Measurements from ENCODE around the gene CACFD1. TPM values are rescaled to one million over a fixed set of nuclear protein-coding genes. Genes with fewer than 3 reads are reported as not detected.

Gene CACFD1
- polyA plus RNA-seq (2012; ENCODE audit: insufficient read length, low read depth), result 17.9 TPM

GRCh38 chr9:133459476-133460404 is at the start of gene CACFD1:
Gene CACFD1, plus strand, starts transcription at chr9:133459978. Its CDS starts 89 bp downstream, at chr9:133460067.
- no peak for TF ChIP-seq TAF1 (IDR thresholded peaks at IDR 0.05; ENCODE audit: borderline replicate concordance, insufficient read depth, low read length)
- peak; percentile 76 for TF ChIP-seq POLR2AphosphoS5 (IDR thresholded peaks at IDR 0.05; ENCODE audit: low read depth, low read length)

GRCh38 chr9:133415170-133415569 is 44.6 kb upstream of the CACFD1 start:
- TF ChIP-seq TAF1 (IDR thresholded peaks at IDR 0.05; ENCODE audit: borderline replicate concordance, insufficient read depth, low read length) (no peak), POLR2AphosphoS5 (IDR thresholded peaks at IDR 0.05; ENCODE audit: low read depth, low read length) (no peak)

GRCh38 chr9:133417541-133418461 is 42.0 kb upstream of the CACFD1 start, which contains the start of gene REXO4:
Gene REXO4, minus strand, starts transcription at chr9:133418010. Its CDS starts 166 bp downstream, at chr9:133417844.
- TF ChIP-seq TAF1 (IDR thresholded peaks at IDR 0.05; ENCODE audit: borderline replicate concordance, insufficient read depth, low read length) (peak; percentile 88; the same call in 1 of the 2 replicates), POLR2AphosphoS5 (IDR thresholded peaks at IDR 0.05; ENCODE audit: low read depth, low read length) (peak; percentile 51), SIN3A (IDR thresholded peaks at IDR 0.05; ENCODE audit: borderline replicate concordance, insufficient read depth, low read length) (peak; percentile 78; the same call in 1 of the 2 replicates), FOXP2 (optimal IDR thresholded peaks at IDR 0.05; ENCODE audit: borderline replicate concordance, extremely low read depth, extremely low read length, insufficient read depth) (peak; percentile 87)
- TF ChIP-seq, protein P1, sequence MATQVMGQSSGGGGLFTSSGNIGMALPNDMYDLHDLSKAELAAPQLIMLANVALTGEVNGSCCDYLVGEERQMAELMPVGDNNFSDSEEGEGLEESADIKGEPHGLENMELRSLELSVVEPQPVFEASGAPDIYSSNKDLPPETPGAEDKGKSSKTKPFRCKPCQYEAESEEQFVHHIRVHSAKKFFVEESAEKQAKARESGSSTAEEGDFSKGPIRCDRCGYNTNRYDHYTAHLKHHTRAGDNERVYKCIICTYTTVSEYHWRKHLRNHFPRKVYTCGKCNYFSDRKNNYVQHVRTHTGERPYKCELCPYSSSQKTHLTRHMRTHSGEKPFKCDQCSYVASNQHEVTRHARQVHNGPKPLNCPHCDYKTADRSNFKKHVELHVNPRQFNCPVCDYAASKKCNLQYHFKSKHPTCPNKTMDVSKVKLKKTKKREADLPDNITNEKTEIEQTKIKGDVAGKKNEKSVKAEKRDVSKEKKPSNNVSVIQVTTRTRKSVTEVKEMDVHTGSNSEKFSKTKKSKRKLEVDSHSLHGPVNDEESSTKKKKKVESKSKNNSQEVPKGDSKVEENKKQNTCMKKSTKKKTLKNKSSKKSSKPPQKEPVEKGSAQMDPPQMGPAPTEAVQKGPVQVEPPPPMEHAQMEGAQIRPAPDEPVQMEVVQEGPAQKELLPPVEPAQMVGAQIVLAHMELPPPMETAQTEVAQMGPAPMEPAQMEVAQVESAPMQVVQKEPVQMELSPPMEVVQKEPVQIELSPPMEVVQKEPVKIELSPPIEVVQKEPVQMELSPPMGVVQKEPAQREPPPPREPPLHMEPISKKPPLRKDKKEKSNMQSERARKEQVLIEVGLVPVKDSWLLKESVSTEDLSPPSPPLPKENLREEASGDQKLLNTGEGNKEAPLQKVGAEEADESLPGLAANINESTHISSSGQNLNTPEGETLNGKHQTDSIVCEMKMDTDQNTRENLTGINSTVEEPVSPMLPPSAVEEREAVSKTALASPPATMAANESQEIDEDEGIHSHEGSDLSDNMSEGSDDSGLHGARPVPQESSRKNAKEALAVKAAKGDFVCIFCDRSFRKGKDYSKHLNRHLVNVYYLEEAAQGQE (IDR thresholded peaks at IDR 0.05; ENCODE audit: insufficient read depth in 1 of 2, low read depth in 2 of 2, low read length in 2 of 2), result peak; percentile 1 to 56; a peak in 1 of 4 replicates

DNA sequence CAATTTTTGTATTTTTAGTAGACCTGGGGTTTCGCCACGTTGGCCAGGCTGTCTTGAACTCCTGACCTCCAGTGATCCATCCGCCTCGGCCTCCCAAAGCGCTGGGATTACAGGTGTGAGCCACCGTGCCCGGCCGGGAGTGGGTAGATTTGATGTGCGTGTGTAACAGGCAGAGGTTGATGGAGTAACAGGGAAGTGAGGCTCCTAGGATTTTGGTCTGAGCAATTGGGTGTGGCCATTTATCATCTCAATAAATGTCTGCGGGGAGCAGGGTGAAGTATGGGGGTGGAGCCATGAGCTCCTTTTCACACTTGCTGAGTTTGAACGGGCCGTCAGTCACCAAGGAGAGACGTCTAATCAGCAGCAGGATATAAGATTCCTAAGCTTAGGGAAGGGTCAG is 40.8 kb upstream of the CACFD1 start:
- no peak for TF ChIP-seq TAF1 (IDR thresholded peaks at IDR 0.05; ENCODE audit: borderline replicate concordance, insufficient read depth, low read length)
- no peak for TF ChIP-seq SIN3A (IDR thresholded peaks at IDR 0.05; ENCODE audit: borderline replicate concordance, insufficient read depth, low read length)
- TF ChIP-seq FOXP2 (optimal IDR thresholded peaks at IDR 0.05; ENCODE audit: borderline replicate concordance, extremely low read depth, extremely low read length, insufficient read depth), result no peak
- no peak for TF ChIP-seq POLR2AphosphoS5 (IDR thresholded peaks at IDR 0.05; ENCODE audit: low read depth, low read length)
- TF ChIP-seq, protein P1 (IDR thresholded peaks at IDR 0.05; ENCODE audit: insufficient read depth in 1 of 2, low read depth in 2 of 2, low read length in 2 of 2), result no peak

DNA sequence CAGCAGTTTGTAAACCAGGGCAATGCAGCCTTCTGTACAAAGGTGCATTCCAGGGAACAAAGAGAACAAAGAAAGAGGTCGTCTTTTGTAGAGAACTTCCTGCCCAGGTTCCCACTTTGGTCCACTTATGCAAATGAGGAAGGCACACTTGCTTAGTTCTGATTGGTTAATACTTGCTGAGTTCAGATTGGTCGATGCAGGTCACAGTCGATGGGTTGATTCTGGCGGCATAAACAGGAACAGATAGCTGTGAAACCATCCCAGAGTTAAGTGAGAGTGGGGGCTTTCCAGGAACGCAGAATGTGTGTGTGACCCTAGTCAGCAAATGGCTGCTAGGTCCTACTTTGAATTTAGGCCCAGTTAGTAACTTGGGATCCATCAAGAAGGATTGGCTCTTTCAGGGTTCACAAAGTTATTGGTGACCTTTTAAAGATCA is 39.4 kb upstream of the CACFD1 start:
- TF ChIP-seq, protein P1 (IDR thresholded peaks at IDR 0.05; ENCODE audit: insufficient read depth in 1 of 2, low read depth in 2 of 2, low read length in 2 of 2), result no peak
- TF ChIP-seq TAF1 (IDR thresholded peaks at IDR 0.05; ENCODE audit: borderline replicate concordance, insufficient read depth, low read length) (no peak), POLR2AphosphoS5 (IDR thresholded peaks at IDR 0.05; ENCODE audit: low read depth, low read length) (no peak), FOXP2 (optimal IDR thresholded peaks at IDR 0.05; ENCODE audit: borderline replicate concordance, extremely low read depth, extremely low read length, insufficient read depth) (no peak), SIN3A (IDR thresholded peaks at IDR 0.05; ENCODE audit: borderline replicate concordance, insufficient read depth, low read length) (no peak)
